Neural crest cell (in vitro differentiated cells): ENCODE results near the gene CCRL2. TPM values are rescaled to one million over a fixed set of nuclear protein-coding genes. Genes with fewer than 3 reads are reported as not detected.

Experiments used
- DNase-seq: peaks from one replicate; pipeline ENCODE4 v3.0.0; 2021; ENCODE audit warnings: low read depth, mixed read lengths, low spot score
- H3K27ac Mint-ChIP-seq: one replicate; pipeline ENCODE4 v1.8.0; 2021; ENCODE audit warnings: mild to moderate bottlenecking, mixed read lengths; ENCODE audit not compliant: unreplicated experiment
- H3K27me3 Mint-ChIP-seq: 2 replicates; pipeline ENCODE4 v1.8.0; 2021; ENCODE audit warnings: low read depth, mild to moderate bottlenecking, mixed read lengths
- H3K36me3 Mint-ChIP-seq: 2 replicates; pipeline ENCODE4 v1.8.0; 2021; ENCODE audit warnings: low read depth, mild to moderate bottlenecking, mixed read lengths
- H3K4me1 Mint-ChIP-seq: 2 replicates; pipeline ENCODE4 v1.8.0; 2021; ENCODE audit warnings: mixed read lengths
- H3K4me3 Mint-ChIP-seq: one replicate; pipeline ENCODE4 v1.8.0; 2021; ENCODE audit warnings: mild to moderate bottlenecking, mixed read lengths
- H3K9me3 Mint-ChIP-seq: 2 replicates; pipeline ENCODE4 v1.8.0; 2021; ENCODE audit warnings: mixed read lengths
- total RNA-seq: library from RNA; stranded (reverse); gene quantifications from 2 replicates; pipeline ENCODE4 v1.2.1, GENCODE V29; 2021
- TF ChIP-seq, protein P1 (sequence below): fragments of 200-600 bp; sonication (generic); conservative IDR thresholded peaks from 2 replicates; pipeline ENCODE4 v1.5.0; 2021; ENCODE audit warnings: antibody characterized with exemption, mild to moderate bottlenecking

Gene CCRL2
- total RNA-seq, 1 donor from 2014 or later = not detected

DNA sequence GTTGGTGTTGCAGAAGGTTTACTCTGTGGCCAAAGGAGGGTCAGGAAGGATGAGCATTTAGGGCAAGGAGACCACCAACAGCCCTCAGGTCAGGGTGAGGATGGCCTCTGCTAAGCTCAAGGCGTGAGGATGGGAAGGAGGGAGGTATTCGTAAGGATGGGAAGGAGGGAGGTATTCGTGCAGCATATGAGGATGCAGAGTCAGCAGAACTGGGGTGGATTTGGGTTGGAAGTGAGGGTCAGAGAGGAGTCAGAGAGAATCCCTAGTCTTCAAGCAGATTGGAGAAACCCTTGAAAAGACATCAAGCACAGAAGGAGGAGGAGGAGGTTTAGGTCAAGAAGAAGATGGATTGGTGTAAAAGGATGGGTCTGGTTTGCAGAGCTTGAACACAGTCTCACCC lies 32.3 kb upstream of the CCRL2 start:
- Mint-ChIP-seq H3K27me3 (peaks cover 62% of the 10 kb centered on the region), H3K27ac (no peak overlapping the region), H3K4me1 (no peaks in the 10 kb centered on the region), H3K4me3 (no peak overlapping the region), H3K9me3 (no peaks in the 10 kb centered on the region), H3K36me3 (no peaks in the 10 kb centered on the region)
- no peak for DNase-seq
- TF ChIP-seq, protein P1, sequence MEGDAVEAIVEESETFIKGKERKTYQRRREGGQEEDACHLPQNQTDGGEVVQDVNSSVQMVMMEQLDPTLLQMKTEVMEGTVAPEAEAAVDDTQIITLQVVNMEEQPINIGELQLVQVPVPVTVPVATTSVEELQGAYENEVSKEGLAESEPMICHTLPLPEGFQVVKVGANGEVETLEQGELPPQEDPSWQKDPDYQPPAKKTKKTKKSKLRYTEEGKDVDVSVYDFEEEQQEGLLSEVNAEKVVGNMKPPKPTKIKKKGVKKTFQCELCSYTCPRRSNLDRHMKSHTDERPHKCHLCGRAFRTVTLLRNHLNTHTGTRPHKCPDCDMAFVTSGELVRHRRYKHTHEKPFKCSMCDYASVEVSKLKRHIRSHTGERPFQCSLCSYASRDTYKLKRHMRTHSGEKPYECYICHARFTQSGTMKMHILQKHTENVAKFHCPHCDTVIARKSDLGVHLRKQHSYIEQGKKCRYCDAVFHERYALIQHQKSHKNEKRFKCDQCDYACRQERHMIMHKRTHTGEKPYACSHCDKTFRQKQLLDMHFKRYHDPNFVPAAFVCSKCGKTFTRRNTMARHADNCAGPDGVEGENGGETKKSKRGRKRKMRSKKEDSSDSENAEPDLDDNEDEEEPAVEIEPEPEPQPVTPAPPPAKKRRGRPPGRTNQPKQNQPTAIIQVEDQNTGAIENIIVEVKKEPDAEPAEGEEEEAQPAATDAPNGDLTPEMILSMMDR = no peak

- H3K27me3 Mint-ChIP-seq = peaks cover 60% of the 10 kb centered on the region
- no peaks in the 10 kb centered on the region for H3K9me3 Mint-ChIP-seq
- H3K4me3 Mint-ChIP-seq = no peak overlapping the region
- no peak for DNase-seq
- H3K36me3 Mint-ChIP-seq = no peaks in the 10 kb centered on the region
- TF ChIP-seq, protein P1 = no peak
- no peak overlapping the region for H3K27ac Mint-ChIP-seq
- H3K4me1 Mint-ChIP-seq = no peaks in the 10 kb centered on the region
Observed at GRCh38 chr3:46375218-46375617, 31.8 kb upstream of the CCRL2 start.

GRCh38 chr3:46375814-46376213 lies 31.2 kb upstream of the CCRL2 start:
- no peaks in the 10 kb centered on the region for H3K9me3 Mint-ChIP-seq
- no peak for DNase-seq
- H3K27me3 Mint-ChIP-seq = peaks cover 58% of the 10 kb centered on the region
- no peak overlapping the region for H3K27ac Mint-ChIP-seq
- TF ChIP-seq, protein P1 = no peak
- no peak overlapping the region for H3K4me3 Mint-ChIP-seq
- no peaks in the 10 kb centered on the region for H3K4me1 Mint-ChIP-seq
- no peaks in the 10 kb centered on the region for H3K36me3 Mint-ChIP-seq

GRCh38 chr3:46378426-46378942 lies 28.6 kb upstream of the CCRL2 start:
- Mint-ChIP-seq H3K9me3 (no peaks in the 10 kb centered on the region), H3K4me1 (no peaks in the 10 kb centered on the region), H3K27ac (no peak overlapping the region), H3K4me3 (no peak overlapping the region), H3K36me3 (no peaks in the 10 kb centered on the region), H3K27me3 (peaks cover 44% of the 10 kb centered on the region)
- peak; percentile 60 for DNase-seq
- TF ChIP-seq, protein P1 = peak; percentile 75

- no peak overlapping the region for H3K4me3 Mint-ChIP-seq
- H3K4me1 Mint-ChIP-seq = no peaks in the 10 kb centered on the region
- H3K9me3 Mint-ChIP-seq = peaks cover 3% of the 10 kb centered on the region
- TF ChIP-seq, protein P1 = no peak
- peaks cover 29% of the 10 kb centered on the region for H3K27me3 Mint-ChIP-seq
- no peaks in the 10 kb centered on the region for H3K36me3 Mint-ChIP-seq
- no peak for DNase-seq
- no peak overlapping the region for H3K27ac Mint-ChIP-seq
Observed at GRCh38 chr3:46380471-46381221, 26.4 kb upstream of the CCRL2 start.
